SJCRH30 (cell line): ENCODE data around the gene RIPOR2. TPM values are rescaled to one million over a fixed set of nuclear protein-coding genes. Genes with fewer than 3 reads are reported as not detected.

ENCODE experiments used
- DNase-seq, 2 experiments: peaks; one replicate each; pipeline ENCODE4 v3.0.0-alpha.2; 2015 to 2020
- H3K27ac ChIP-seq: fragments of 250-450 bp; sonication (Bioruptor Pico); 2 replicates; pipeline ENCODE4 v1.5.1; 2020; ENCODE audit warnings: mild to moderate bottlenecking, moderate library complexity
- H3K27me3 ChIP-seq: fragments of 250-450 bp; sonication (Bioruptor Pico); 2 replicates; pipeline ENCODE4 v1.5.1; 2020; ENCODE audit warnings: mild to moderate bottlenecking, moderate library complexity
- H3K36me3 ChIP-seq: fragments of 250-450 bp; sonication (Bioruptor Pico); 2 replicates; pipeline ENCODE4 v1.5.1; 2020; ENCODE audit warnings: mild to moderate bottlenecking, moderate library complexity
- H3K4me1 ChIP-seq: fragments of 250-450 bp; sonication (Bioruptor Pico); 2 replicates; pipeline ENCODE4 v1.5.1; 2020; ENCODE audit warnings: mild to moderate bottlenecking, moderate library complexity
- H3K4me3 ChIP-seq: fragments of 250-450 bp; sonication (Bioruptor Pico); 2 replicates; pipeline ENCODE4 v1.5.1; 2020; ENCODE audit warnings: mild to moderate bottlenecking, moderate library complexity
- H3K9me3 ChIP-seq: fragments of 250-450 bp; sonication (Bioruptor Pico); replicated peaks from 2 replicates; pipeline ENCODE4 v1.5.1; 2020; ENCODE audit warnings: mild to moderate bottlenecking, moderate library complexity
- total RNA-seq: library from RNA; depleted of rRNA; stranded (reverse); fragments of >200 nt; shearing (Covaris generic); gene quantifications from 2 replicates; pipeline ENCODE4 v1.2.3, GENCODE V29; 2014; rRNA removed

Gene RIPOR2
- 3.0 and 3.9 TPM in 2 replicates for total RNA-seq

- H3K27me3 ChIP-seq, result no peaks in the 10 kb centered on the region
- H3K4me3 ChIP-seq, result no peak within 1 kb of the TSS
- DNase-seq, result no peak
Measured at GRCh38 chr6:24935366-24936152, at the start of gene RIPOR2. RIPOR2 (minus strand) TSS chr6:24935960; CDS start chr6:24935898, 62 bp downstream.

GRCh38 chr6:24985323-24985722 is 49.6 kb upstream of the RIPOR2 start:
- Histone ChIP-seq H3K4me1 (peaks cover 3% of the 10 kb centered on the region; the same call in 1 of the 2 replicates), H3K27ac (no peak overlapping the region), H3K27me3 (no peaks in the 10 kb centered on the region), H3K4me3 (no peak overlapping the region), H3K36me3 (no peaks in the 10 kb centered on the region), H3K9me3 (no peaks in the 10 kb centered on the region)
- DNase-seq, result no peak

More at GRCh38 chr6:24935366-24936152, at the start of gene RIPOR2:
- no peak within 1 kb of the TSS for H3K27ac ChIP-seq
- H3K36me3 ChIP-seq, result no peaks in the 10 kb centered on the region
- H3K4me1 ChIP-seq, result peaks cover 8% of the 10 kb centered on the region; the same call in 1 of the 2 replicates
- H3K9me3 ChIP-seq, result no peaks in the 10 kb centered on the region

GRCh38 chr6:24982231-24982630 is 46.5 kb upstream of the RIPOR2 start:
- Histone ChIP-seq H3K36me3 (no peaks in the 10 kb centered on the region), H3K4me3 (no peak overlapping the region), H3K9me3 (no peaks in the 10 kb centered on the region), H3K27ac (no peak overlapping the region), H3K27me3 (no peaks in the 10 kb centered on the region), H3K4me1 (no peaks in the 10 kb centered on the region)
- DNase-seq, result no peak

GRCh38 chr6:24981386-24981760 is 45.6 kb upstream of the RIPOR2 start:
- Histone ChIP-seq H3K9me3 (no peaks in the 10 kb centered on the region), H3K27ac (no peak overlapping the region; the same call in 1 of the 2 replicates), H3K36me3 (no peaks in the 10 kb centered on the region), H3K4me3 (no peak overlapping the region), H3K27me3 (no peaks in the 10 kb centered on the region), H3K4me1 (no peaks in the 10 kb centered on the region)
- no peak for DNase-seq

- DNase-seq, result no peak
- no peaks in the 10 kb centered on the region for H3K36me3 ChIP-seq
- H3K4me1 ChIP-seq, result no peaks in the 10 kb centered on the region
- no peaks in the 10 kb centered on the region for H3K9me3 ChIP-seq
- no peak overlapping the region for H3K4me3 ChIP-seq
- H3K27me3 ChIP-seq, result no peaks in the 10 kb centered on the region
- no peak overlapping the region; the same call in 1 of the 2 replicates for H3K27ac ChIP-seq
Measured at GRCh38 chr6:24980507-24981385, 45.0 kb upstream of the RIPOR2 start.

- Histone ChIP-seq H3K9me3 (no peaks in the 10 kb centered on the region), H3K4me3 (no peak overlapping the region), H3K36me3 (no peaks in the 10 kb centered on the region), H3K4me1 (no peaks in the 10 kb centered on the region), H3K27ac (no peak overlapping the region), H3K27me3 (no peaks in the 10 kb centered on the region)
- no peak for DNase-seq
Measured at GRCh38 chr6:24979176-24979575, 43.4 kb upstream of the RIPOR2 start.

GRCh38 chr6:24974182-24975171 is 38.7 kb upstream of the RIPOR2 start:
- no peaks in the 10 kb centered on the region for H3K4me1 ChIP-seq
- no peaks in the 10 kb centered on the region for H3K9me3 ChIP-seq
- H3K27ac ChIP-seq, result no peak overlapping the region
- H3K4me3 ChIP-seq, result no peak overlapping the region
- no peak for DNase-seq
- H3K27me3 ChIP-seq, result no peaks in the 10 kb centered on the region
- H3K36me3 ChIP-seq, result no peaks in the 10 kb centered on the region

- Histone ChIP-seq H3K27ac (no peak overlapping the region), H3K36me3 (no peaks in the 10 kb centered on the region), H3K9me3 (no peaks in the 10 kb centered on the region), H3K4me3 (no peak overlapping the region), H3K4me1 (no peaks in the 10 kb centered on the region), H3K27me3 (no peaks in the 10 kb centered on the region)
- no peak for DNase-seq
Measured at GRCh38 chr6:24972311-24972958, 36.7 kb upstream of the RIPOR2 start.

- H3K4me1 ChIP-seq, result no peaks in the 10 kb centered on the region
- H3K27me3 ChIP-seq, result no peaks in the 10 kb centered on the region
- no peaks in the 10 kb centered on the region for H3K9me3 ChIP-seq
- DNase-seq, result no peak
- H3K27ac ChIP-seq, result no peak overlapping the region
- no peaks in the 10 kb centered on the region for H3K36me3 ChIP-seq
- no peak overlapping the region for H3K4me3 ChIP-seq
Measured at GRCh38 chr6:24971067-24971466, 35.3 kb upstream of the RIPOR2 start.

GRCh38 chr6:24969343-24969860 is 33.6 kb upstream of the RIPOR2 start:
- no peaks in the 10 kb centered on the region for H3K9me3 ChIP-seq
- H3K4me1 ChIP-seq, result no peaks in the 10 kb centered on the region
- H3K27me3 ChIP-seq, result no peaks in the 10 kb centered on the region
- H3K4me3 ChIP-seq, result no peak overlapping the region
- no peak for DNase-seq
- no peak overlapping the region for H3K27ac ChIP-seq
- H3K36me3 ChIP-seq, result no peaks in the 10 kb centered on the region

GRCh38 chr6:24968783-24969182 is 33.0 kb upstream of the RIPOR2 start:
- Histone ChIP-seq H3K36me3 (no peaks in the 10 kb centered on the region), H3K4me3 (no peak overlapping the region), H3K4me1 (no peaks in the 10 kb centered on the region), H3K27me3 (no peaks in the 10 kb centered on the region), H3K27ac (no peak overlapping the region), H3K9me3 (no peaks in the 10 kb centered on the region)
- no peak for DNase-seq

- no peak overlapping the region for H3K4me3 ChIP-seq
Measured at GRCh38 chr6:24967211-24967610, 31.5 kb upstream of the RIPOR2 start.

GRCh38 chr6:24966381-24966780 is 30.6 kb upstream of the RIPOR2 start:
- DNase-seq, result no peak
- H3K4me3 ChIP-seq, result no peak overlapping the region
- H3K36me3 ChIP-seq, result no peaks in the 10 kb centered on the region
- H3K27ac ChIP-seq, result no peak overlapping the region
- H3K9me3 ChIP-seq, result no peaks in the 10 kb centered on the region
- no peaks in the 10 kb centered on the region for H3K27me3 ChIP-seq
- no peaks in the 10 kb centered on the region for H3K4me1 ChIP-seq

More at GRCh38 chr6:24967211-24967610, 31.5 kb upstream of the RIPOR2 start:
- Histone ChIP-seq H3K27me3 (no peaks in the 10 kb centered on the region), H3K27ac (no peak overlapping the region), H3K9me3 (no peaks in the 10 kb centered on the region), H3K36me3 (no peaks in the 10 kb centered on the region), H3K4me1 (no peaks in the 10 kb centered on the region)
- no peak for DNase-seq
